GM12873 (cell line): ENCODE data around the gene ZNF710.

Experiments
- TF ChIP-seq, protein P1 (sequence below): IDR thresholded peaks from 2 replicates; pipeline ENCODE4 v1.5.1; 2012; ENCODE audit warnings: low read depth, mild to moderate bottlenecking, moderate library complexity, low read length, control low read depth; ENCODE audit not compliant: insufficient read depth; ENCODE audit errors: missing control alignments

The ZNF710 gene

DNA sequence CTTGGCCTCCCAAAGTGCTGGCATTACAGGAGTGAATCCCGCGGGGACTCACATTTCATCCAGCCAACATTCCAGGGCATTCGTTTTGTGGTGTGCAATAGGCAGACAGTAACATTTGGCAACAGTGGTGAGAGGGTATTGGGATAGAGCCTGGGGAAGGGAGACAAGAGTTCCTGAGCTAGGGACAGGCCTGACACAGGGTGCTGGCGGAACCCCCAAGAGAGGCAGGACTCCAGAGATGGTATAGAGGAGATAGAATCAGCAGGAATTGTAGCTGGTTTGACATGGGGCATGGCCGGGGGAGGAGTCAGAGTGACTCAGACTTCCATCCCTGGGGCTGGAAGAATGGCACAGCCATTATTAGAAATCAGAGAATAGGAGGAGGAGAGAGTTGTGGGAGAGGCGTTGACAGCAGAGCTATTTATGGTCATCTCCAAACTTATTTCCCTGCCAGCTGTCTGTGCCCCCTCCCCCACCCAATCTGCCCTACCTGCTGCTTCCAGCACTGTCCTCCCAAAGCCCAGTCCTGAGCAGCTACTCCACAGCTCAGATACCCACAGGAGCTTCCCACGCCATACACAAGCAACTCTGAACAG, 105.5 kb downstream of the ZNF710 start:
- TF ChIP-seq, protein P1, sequence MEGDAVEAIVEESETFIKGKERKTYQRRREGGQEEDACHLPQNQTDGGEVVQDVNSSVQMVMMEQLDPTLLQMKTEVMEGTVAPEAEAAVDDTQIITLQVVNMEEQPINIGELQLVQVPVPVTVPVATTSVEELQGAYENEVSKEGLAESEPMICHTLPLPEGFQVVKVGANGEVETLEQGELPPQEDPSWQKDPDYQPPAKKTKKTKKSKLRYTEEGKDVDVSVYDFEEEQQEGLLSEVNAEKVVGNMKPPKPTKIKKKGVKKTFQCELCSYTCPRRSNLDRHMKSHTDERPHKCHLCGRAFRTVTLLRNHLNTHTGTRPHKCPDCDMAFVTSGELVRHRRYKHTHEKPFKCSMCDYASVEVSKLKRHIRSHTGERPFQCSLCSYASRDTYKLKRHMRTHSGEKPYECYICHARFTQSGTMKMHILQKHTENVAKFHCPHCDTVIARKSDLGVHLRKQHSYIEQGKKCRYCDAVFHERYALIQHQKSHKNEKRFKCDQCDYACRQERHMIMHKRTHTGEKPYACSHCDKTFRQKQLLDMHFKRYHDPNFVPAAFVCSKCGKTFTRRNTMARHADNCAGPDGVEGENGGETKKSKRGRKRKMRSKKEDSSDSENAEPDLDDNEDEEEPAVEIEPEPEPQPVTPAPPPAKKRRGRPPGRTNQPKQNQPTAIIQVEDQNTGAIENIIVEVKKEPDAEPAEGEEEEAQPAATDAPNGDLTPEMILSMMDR: no peak

DNA sequence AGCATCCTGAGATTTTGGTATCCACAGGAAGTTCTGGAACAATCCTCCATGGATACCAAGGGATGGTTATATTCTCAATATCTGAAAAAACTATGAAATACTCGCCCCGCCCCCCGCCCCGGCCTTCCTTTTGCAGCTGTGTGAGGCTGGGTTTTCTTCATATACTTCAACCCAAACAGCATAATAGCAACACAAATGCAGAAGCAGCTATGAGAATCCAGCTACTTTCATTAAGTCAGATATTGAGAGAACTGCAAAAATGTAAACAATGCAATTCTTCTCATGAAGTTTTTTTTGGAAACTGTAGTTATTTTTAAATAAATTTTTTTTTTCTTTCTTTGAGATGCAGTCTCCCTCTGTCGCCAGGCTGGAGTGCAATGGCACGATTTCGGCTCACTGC, 112.0 kb downstream of the ZNF710 start:
- TF ChIP-seq, protein P1: no peak

DNA sequence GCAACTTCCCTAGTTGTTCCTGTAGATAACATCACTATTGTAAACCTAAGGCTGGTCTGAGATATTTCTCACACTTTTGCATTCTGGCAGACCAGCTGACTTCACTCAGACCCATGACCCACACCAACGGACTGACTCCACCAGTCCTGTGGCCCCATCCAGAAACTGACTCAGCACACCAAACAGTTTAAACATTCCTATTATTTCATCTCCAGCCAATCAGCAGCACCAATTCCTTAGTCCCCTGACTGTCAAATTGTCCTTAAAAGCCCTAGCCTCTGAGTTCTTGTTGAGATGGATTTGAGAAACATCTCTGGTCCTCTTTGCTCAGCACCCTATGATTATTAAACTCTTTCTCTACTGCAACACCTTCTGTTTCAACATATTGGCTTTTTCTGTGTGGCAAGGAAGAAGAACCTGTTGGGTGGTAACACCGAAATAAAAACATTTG, 113.4 kb downstream of the ZNF710 start:
- TF ChIP-seq, protein P1: no peak

DNA sequence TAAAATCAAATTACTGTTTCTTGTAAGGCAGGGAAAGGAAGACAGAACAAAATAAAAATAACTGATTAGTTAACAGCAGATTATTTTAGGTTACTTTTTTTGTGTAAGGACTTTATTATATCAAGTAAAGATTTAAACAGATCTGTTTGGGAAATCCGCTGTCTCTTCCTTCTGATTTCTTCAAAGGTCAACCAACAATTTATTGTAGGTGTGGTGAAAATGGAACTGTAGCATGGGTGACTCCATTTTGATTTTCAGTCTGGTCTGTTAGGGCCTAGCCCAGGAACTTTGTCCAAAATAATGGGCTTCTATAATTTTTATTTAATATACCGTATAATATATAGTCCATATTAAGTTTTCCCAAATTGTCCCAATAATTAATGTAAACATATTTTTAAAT, 114.7 kb downstream of the ZNF710 start:
- TF ChIP-seq, protein P1: no peak

DNA sequence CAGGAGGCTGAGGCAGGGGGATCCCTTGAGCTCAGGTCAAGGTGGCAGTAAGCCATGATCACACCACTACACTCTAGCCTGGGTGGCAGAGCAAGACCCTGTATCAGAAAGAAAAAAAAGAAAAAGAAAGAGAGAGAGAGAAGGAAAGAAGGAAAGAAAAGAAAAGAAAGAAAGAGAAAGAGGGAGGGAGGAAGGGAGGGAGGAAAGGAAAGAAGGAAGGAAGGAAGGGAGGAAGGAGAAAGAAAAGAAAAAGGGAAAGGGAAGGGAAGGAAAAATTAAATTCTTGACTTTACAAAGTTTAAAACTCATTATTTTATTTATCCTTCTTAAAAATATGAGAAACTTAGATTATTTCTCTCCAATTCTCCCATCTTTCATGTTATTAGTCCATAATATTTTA, 118.2 kb downstream of the ZNF710 start:
- TF ChIP-seq, protein P1: no peak

DNA sequence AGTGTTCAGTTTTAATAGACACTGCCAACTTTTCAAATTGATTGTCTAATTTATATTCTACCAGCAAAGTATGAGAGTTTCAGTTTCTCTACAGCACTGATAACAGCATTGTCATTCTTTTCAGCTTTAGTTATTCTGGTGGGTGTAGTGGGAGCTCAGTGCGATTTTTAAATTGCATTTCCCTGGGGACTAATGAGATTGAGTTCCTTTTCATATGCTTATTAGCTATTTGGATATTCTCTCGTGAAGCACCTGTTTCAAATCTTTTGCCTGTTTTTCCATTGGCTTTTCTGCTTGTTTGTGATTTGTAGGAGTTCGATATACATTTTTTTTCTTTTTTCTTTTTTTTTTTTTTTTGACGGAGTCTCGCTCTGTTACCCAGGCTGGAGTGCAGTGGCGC, 120.0 kb downstream of the ZNF710 start:
- TF ChIP-seq, protein P1: no peak

DNA sequence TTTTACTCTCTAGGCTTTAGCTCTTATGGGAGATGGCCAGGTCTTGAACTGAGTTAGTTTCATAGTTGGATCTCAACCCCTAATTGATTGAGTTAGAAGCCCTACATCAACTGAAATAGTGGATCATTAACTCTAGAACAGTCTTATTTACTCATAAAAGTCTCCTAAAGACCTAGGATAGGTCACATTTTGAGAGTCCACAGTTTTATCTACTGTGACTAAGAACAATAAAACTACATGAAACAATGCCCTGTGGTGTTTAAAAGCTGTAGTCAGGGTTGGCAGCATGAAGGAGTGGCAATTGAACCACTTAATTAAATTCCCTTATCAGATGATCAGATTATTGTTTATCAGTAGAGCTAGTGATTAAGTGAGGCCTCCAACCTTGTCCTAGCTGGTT, 123.4 kb downstream of the ZNF710 start:
- TF ChIP-seq, protein P1: no peak

DNA sequence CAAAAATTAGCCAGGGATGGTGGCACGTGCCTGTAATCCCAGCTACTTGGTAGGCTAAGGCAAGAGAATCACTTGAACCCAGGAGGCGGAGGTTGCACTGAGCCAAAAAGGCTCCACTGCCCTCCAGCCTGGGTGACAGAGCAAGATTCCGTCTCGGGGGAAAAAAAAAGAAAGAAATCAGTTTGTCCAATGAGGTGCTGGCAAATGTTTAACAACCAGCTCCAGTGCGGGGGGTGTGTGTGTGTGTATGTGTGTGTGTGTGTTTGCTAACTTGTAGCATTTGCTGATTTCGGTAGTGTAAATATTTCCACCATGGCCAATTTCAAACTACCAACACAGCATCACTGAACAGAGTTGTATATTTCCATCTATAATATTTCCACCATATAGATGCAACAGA, 124.9 kb downstream of the ZNF710 start:
- TF ChIP-seq, protein P1: no peak
